Stimulated activated CD4-positive, alpha-beta T cell treated with anti-CD3 and anti-CD28 coated beads, Interleukin-12 subunit alpha, Interleukin-12 subunit beta, amount 100 ng/mL, for 4 hours (primary cell): ENCODE results near the gene TBL2.
"Not testable (repeated sequence)": the region's sequence is repeated elsewhere in the genome, so short reads cannot be mapped to it uniquely, and the experiment has no call there.

ENCODE experiments used
- DNase-seq: peaks from one replicate; pipeline ENCODE4 v3.0.0-alpha.2; 2020

TBL2 gene, protein sequence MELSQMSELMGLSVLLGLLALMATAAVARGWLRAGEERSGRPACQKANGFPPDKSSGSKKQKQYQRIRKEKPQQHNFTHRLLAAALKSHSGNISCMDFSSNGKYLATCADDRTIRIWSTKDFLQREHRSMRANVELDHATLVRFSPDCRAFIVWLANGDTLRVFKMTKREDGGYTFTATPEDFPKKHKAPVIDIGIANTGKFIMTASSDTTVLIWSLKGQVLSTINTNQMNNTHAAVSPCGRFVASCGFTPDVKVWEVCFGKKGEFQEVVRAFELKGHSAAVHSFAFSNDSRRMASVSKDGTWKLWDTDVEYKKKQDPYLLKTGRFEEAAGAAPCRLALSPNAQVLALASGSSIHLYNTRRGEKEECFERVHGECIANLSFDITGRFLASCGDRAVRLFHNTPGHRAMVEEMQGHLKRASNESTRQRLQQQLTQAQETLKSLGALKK

DNA sequence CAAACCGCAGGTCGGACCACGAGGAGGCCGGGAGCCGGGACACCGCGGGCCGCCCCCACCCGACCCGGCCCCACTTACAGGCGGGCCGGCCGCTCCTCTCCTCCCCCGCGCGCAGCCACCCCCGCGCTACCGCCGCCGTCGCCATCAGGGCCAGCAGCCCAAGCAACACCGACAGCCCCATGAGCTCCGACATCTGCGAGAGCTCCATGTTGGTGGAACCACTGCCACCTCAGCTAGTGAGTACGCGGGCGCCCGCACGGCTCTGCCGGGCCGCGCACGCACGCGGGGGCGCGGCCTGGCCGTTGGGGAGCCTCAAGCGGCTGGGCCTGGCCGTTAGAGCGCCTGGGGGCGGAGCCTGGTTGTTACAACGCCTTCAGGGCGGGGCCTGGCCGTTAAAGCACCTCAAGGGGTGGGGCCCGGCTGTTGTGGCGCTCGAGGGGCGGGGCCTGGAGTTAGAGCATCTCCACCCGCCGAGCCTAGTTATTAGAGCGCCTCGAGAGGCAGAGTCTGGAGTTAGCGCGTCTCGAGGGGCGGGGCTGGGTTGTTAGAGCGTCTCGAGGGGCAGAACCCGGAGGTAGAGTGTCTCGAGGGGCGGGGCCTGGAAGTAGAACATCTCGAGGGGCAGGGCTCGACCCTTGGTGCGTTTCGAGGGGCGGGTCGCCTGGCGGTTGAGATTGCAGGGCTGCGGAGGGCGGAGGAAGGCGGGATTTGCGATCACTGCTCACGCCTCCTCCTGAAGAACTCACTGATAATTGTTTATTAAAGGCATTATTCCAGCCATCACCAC lies at the start of gene TBL2:
Gene TBL2, minus strand, starts transcription at position 238 of the 787 bp plus-strand sequence. Its CDS starts 30 bp downstream, at position 208.
- peak; percentile 99 for DNase-seq

DNA sequence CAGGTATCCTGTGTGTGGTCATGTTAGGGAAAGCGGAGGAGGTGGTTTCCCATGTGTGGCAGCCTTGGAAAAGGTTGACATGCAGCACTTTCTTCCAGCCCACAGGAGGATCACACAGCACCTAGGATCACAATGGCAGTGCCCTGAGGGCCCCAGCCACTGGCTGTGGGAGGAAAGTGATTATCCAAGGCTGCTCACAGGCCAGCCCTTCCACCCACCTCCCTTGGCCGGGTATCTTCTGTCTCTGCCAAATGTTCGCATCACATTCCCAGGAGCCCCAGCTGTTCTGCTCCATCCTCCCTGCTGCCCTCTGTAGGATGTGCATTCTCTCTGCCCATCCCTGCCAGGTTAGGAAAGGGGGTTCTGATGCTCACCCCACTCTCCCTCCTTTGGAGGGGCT lies 48.4 kb upstream of the TBL2 start:
- no peak for DNase-seq

DNA sequence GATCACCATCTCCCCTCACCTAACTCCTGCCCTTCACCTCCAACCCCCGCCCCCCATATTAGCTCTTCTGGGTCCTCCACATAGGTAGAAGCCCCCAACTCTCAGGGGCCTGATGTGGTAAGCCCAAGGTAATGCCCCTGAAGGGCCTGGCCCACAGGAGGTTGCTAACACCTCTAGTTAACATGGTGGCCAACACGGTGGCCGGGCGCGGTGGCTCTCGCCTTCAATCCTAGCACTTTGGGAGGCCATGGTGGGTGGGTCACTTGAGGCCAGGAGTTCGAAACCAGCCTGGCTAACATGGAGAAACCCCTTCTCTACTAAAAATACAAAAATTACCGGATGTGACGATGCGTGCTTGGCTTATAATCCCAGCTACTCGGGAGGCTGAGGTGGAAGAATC lies 46.9 kb upstream of the TBL2 start:
- no peak for DNase-seq

DNA sequence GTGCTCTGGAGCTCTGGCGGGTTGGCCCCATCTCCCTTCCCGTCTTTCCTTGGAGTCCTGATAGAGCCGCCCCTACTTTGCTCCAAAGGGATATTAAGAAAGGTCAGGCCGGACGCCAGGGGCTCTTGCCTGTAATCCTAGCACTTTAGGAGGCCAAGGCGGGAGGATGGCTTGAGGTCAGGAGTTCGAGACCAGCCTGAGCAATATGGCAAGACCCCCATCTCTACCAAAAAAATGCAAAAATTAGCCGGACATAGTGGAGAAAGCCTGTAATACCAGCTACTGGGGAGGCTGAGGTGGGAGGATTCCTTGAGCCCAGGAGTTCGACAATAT lies 46.3 kb upstream of the TBL2 start:
- no peak for DNase-seq

DNA sequence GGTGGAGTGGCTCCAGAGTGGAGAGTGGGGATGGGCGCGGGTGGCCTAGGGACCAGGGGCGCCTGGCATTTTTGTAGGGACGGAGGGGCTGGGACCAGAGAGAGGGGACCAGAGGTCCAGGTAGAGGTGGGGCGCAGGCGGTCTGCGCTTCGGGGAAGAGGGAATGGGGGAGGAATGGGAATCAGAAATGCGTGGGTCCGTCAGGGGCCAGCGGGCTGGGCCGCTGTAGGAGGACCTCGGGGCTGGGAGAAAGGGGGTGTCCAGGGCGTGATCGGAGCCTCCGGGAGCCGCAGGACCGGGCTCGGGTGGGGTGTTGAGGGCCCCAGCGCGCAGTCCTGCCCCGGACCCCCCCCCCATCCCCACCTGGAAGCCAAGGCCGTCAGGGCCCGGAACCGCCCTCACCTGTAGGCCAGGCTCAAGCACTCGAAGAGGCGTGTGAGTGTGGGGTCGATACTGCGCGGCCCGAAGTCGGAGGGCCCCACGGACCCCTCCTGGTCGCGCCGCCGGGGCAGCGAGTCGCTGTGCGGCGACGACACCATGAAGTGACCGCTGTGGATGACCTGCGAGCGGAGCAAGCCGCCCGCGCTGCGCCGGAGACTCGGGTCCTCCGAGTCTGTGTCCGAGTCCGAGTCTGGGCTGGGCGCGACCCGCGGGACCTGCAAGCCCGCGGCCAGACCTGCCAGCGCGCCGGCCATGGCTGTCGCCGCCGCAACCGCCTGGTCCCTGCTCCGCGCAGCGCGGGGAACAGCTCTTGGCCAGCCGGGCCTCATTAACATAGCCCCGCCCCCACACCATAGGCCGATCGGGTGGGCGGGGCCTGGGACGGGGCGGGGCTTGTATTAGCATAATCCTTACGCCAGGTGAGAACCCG lies 45.7 kb upstream of the TBL2 start, which contains the start of gene MLXIPL:
Gene MLXIPL, minus strand, starts transcription at position 725 of the 871 bp plus-strand sequence. Its CDS starts 30 bp downstream, at position 695.
- DNase-seq, result peak; percentile 60

DNA sequence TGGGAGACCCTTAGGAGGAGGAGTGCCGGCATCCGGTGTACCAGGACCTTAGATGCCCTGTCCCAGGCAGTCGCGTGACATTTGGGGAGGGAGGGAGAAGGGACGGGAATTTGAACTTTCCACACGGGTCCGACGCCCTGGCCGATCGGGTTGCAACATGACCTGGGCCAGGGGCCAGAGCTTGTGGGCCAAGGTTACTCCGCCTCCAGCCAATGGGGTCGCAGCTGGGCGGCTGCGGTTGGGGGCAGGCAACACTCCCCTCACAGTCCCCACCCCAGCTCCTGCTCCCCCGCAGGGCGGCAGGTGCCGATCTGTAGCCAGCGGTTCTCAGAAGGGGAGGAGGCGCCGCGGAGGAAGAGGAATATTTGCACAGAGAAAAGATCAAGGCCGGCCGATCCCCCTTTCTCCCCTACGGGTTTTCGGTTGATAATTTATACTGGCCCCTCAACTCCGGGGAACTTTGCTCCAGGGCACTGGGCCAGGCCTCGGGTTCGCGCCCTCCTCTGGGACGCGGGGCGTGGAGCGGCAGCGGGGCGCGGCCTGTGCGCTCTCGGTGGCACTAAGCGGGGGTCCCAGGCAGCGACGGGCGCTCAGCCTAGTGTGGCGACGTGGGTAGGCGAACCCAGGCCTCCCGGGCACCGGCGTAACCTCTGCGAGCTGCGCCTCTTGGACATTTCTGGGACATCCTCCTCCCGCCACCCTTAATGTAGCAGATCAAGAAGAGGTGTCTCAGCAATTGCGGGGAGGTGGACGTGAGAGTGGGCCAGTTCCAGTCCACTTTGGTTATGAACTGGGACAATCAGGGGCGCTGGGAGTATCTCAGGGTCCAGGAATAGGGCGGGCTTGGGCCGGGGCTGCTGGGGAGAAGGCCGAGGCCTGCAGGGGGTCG lies 44.8 kb upstream of the TBL2 start:
- DNase-seq, result no peak

DNA sequence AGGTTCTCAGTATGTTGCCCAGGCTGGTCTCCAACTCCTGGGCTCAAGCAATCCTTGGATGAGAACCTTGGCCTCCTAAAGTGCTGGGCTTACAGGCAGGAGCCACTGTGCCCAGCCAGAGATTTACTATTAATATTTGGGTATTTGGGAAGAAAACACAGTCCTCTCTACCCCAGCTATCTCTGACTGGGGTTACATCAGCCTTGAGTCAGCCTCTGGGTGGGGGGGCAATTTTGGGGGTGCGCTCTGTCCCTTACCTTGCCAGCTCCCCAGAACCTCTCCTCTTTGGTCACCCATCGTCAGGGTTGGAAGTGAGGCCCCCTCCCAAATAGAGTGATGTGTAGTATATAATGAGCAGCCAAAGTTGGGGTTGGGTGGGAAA lies 44.1 kb upstream of the TBL2 start:
- no peak for DNase-seq

DNA sequence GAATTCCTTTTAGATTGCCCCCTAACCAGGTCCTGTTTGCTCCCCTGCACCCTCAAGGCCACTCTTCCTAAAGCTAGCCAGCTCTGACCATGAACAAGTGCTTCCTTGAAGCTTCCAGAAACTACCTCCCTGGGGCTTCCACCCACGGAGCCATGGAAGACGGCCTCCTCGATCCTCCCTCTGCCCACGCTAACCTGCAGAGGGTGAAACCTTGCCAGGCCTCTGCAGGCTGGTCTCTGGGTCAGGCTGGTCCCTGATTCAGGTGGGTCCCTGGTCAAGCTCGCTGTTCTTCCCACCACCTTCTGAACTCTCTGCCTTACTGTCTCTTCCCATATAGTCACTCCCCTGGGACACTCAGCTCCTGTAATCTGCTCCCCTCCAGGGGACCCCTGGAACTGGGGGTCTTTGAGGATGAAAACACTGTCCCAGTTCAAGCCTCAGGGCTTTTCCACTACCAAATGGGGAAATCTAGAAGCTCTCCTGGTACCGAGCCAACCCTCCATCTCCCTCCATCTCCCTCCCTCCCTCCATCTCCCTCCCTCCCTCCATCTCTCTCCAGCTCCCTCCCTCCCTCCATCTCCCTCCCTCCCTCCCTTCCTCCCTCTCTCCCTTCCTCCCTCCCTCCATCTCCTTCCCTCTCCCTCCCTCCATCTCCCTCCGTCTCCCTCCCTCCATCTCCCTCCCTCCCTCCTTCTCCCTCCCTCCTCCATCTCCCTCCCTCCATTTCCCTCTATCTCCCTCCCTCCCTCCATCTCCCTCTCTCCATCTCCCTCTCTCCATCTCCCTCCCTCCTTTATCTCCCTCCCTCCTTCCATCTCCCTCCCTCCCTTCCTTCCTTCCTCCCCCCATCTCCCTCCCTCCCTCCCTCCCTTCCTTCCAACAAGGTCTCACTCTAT lies 43.0 kb upstream of the TBL2 start:
- DNase-seq, result no peak

DNA sequence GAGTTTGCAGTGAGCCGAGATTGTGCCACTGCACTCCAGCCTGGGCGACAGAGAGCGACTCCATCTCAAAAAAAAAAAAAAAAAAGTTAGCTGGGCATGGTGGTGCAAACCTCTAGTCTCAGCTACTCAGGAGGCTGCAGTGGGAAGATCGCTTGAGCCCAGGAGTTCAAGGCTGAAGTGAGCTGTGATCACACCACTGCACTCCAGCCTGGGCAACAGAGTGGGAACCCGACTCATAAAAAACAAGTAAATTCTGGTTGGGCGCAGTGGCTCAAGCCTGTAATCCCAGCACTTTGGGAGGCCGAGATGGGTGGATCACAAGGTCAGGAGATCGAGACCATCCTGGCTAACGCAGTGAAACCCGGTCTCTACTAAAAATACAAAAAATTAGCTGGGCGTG lies 41.0 kb upstream of the TBL2 start:
- not testable (repeated sequence) for DNase-seq

DNA sequence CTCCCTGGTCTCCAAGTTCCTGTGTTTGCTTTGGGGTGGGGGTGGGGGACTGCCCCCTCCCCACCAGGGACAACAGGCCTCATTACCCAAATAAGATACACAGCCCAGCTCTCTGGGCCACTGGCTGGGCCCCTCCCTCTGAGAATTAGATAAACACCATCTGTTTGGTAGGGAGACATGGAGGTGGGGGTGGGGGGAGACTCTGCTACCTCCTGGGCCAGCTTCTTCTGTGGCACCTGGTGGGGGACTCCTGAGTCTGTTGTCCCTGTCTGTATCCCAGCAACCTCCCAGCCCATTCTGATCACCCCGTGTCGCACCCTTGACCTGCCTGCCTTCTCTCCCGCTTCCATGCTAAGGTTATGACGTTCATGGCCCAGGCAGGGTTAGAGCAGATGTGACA lies 40.2 kb upstream of the TBL2 start:
- DNase-seq, result no peak

DNA sequence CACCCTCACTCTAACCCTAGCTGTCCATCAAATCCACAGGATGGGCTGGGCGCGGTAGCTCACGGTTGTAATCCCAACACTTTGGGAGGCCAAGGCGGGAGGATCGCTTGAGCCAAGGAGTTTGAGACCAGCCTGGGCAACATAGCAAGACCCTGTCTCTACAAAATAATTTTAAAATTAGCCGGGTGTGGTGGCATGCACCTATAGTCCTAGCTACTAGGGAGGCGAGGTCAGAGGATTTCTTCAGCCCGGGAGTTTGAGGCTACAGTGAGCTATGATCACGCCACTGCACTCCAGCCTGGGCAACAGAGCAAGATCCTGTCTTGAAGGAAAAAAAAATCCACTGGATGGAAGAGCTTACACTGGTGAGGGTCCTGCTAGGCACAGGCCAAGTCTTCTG lies 39.1 kb upstream of the TBL2 start:
- not testable (repeated sequence) for DNase-seq

DNA sequence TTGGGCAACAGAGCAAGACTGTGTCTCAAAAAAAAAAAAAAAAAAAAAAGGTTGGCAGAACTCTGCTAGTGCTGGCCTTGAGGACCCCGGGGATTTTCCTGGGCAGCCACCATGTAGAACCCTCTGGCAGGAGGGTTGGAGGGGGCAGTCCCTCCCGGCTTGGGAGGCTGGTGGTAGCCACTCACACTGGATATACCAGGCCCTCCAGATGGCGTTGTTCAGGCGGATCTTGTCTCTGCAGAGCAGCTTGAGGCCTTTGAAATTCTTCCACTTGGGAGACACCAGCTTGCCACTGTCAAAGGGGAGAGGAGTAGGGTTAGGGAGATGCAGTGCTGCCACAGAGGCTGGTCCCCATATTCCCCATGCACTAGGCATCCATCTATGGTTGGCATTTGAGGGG lies 37.5 kb upstream of the TBL2 start:
- DNase-seq, result no peak

DNA sequence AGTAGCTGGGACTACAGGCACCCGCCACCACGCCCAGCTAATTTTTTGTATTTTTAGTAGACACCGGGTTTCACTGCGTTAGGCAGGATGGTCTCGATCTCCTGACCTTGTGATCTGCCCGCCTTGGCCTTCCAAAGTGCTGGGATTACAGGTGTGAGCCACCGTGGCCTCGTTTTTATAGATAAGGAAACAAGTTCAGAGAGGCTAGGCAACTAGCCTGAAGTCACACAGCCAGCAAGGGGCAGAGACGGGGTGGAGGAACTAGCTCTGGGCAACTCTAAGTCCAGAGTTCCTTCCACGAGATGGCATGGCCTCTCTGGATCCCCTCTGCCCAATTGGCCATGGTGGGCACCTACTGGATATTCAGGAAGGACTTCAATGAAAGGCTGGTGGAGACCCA lies 36.6 kb upstream of the TBL2 start:
- DNase-seq, result not testable (repeated sequence)

DNA sequence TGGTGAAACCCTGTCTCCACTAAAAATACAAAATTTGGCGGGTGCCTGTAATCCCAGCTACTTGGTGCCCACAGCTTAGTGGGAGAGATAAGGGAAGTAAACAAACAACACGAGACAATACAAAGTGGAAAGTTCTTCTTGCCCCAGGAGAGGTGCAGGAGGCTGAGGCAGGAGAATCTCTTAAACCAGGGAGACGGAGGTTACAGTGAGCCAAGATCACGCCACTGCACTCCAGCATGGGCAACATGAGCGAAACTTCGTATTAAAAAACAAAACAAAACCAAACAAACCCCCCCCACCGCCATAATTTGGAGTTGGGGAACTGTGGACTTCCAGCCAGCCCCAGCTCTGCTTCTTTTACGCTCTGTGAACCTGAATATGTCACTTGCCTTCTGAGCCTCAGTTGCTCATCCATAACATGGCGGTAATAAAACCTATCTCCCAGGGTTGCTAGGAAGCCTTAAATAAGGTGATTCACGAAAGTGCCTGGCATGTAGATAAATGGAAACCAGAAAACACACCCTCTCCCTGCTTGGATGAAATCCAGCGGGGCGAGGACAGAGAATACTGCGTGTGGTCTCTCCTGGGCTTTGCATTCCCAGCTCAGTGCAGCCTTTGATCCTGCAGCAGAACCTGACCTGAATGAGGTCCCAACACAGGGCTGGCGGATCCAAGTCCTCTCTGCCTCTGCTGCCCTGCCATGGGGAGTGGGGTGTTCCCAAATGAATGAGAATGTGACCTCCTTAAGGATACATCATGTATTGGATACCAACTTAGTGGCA lies 35.8 kb upstream of the TBL2 start:
- no peak for DNase-seq

DNA sequence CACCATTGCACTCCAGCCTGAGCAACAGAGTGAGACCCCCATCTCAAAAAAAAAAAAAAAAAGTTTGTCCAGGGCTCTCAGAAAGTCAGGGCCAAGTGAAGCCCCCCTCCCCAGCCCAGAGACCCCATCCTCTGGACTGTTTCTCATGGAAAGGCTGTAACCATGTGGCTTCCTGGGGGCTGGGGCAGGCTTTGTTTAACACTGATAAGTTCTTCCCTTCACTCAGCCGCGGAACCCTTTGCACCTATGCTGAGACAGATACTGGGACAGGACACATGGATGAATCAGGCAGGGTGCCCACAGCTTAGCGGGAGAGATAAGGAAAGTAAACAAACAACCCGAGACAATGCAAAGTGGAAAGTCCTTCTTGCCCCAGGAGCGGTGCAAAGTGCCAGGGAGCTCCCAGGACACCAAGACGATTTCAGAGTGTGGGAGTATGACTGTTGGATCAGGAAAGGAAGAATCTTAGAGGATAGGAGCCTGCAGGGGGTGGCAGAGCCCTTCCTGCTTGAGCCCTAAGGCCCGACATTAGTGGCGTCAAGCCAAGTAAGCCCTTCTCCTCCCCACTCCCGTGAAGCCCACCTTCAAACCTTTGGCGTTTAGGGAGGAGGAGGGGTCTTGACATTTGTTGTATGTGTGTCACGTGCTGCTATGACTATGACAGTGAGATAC lies 34.4 kb upstream of the TBL2 start:
- DNase-seq, result no peak

DNA sequence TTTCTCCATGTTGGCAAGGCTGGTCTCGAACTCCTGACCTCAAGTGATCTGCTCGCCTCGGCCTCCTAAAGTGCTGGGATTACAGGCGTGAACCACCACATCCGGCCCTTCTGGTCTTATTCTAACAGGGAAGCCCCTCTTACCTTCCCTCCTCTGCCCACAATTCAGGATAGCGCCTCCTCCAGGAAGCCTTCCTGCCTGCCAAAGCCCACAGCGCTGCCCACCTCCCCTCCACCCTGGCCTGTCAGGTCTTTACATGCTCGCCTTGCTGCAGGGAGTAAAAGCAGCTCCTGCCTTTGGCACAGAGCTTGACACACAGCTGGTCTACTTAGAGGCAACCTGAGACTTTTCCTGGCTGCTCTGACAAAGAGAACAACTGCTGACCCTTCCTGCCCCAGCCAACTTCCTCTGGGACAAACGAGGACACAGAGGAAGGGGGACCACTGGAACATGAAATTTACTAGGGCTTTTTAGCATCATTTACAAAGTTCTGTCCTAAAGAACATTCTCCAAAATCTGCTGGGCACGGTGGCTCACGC lies 32.7 kb upstream of the TBL2 start:
- no peak for DNase-seq

DNA sequence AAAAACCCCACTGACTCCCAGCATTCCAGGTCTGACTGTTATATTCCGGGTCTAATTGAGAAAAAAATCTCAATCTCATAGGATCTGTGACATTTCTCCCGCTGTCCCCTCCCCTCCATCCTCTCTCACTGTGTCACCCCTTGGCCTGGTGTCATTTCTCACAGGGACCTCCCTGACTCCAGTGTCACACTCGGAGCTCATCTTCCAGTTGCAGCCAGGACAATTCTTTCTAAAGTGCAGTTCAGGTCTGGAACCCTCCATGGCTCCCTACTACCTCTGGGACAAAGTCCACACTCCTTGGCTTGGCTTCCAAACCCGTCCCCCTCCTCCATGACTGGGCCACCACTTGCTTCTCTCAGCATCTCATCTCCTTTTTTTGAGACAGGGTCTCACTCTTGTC lies 31.7 kb upstream of the TBL2 start:
- no peak for DNase-seq

DNA sequence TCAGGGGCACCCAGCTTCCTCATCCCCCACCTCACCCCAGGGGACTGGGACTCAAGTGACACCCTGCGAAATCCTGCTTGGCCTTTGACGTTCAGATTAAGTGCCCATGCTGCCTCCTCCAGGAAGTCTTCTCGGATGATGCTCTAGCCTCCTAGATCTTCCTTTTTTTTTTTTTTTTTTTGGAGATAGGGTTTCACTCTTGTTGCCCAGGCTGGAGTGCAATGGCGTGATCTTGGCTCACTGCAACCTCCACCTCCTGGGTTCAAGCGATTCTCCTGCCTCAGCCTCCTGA lies 29.3 kb upstream of the TBL2 start:
- not testable (repeated sequence) for DNase-seq
